IMR-90 (cell line): ENCODE data around the gene SLC2A11. TPM values are rescaled to one million over a fixed set of nuclear protein-coding genes. Genes with fewer than 3 reads are reported as not detected.

Source experiments
- ATAC-seq: fragments of 200-7000 bp; cut with Tn5 transposase; 2 replicates; pipeline ENCODE4 v1.9.1; 2020; ENCODE audit warnings: low read depth, mild to moderate bottlenecking, moderate library complexity
- BruUV-seq: library from RNA; stranded (reverse); fragments of 400-500 nt; replicated peaks from 2 replicates; lab custom pipeline; 2021; lab: Mats Ljungman, UMichigan
- CTCF ChIA-PET: fragments of 300-600 bp; formaldehyde crosslinking; extraction: SDS; loops from one replicate; lab custom pipeline; 2021; ENCODE audit warnings: antibody characterized with exemption; lab: Yijun Ruan, JAX
- POLR2A ChIA-PET: fragments of 300-600 bp; sonication (Branson Sonifier 250); formaldehyde crosslinking; loops from one replicate; lab custom pipeline; 2022; ENCODE audit warnings: antibody characterized with exemption; ENCODE audit not compliant: unreplicated experiment; lab: Charles Lee
- DNase-seq: peaks from one replicate; pipeline ENCODE4 v3.0.0; 2013
- H2AFZ ChIP-seq: replicated peaks from 2 replicates; pipeline ENCODE3; 2013; ENCODE audit warnings: low read length, mild to moderate bottlenecking; ENCODE audit not compliant: poor library complexity
- H2AK5ac ChIP-seq: 2 replicates; pipeline ENCODE4 v1.6.1; 2013; ENCODE audit warnings: low read depth, low read length, inconsistent platforms
- H2AK9ac ChIP-seq: replicated peaks from 2 replicates; pipeline ENCODE3; 2013; ENCODE audit warnings: mild to moderate bottlenecking, low read depth, low read length, moderate library complexity; ENCODE audit not compliant: poor library complexity
- H2BK120ac ChIP-seq: 2 replicates; pipeline ENCODE4 v1.6.1; 2013; ENCODE audit warnings: low read depth, low read length, inconsistent platforms
- H2BK15ac ChIP-seq: 3 replicates; pipeline ENCODE4 v1.6.1; 2013; ENCODE audit warnings: low read depth, low read length, inconsistent platforms
- H2BK20ac ChIP-seq: 2 replicates; pipeline ENCODE4 v1.6.1; 2013; ENCODE audit warnings: low read depth, mild to moderate bottlenecking, inconsistent platforms, low read length, moderate library complexity
- H2BK5ac ChIP-seq: 2 replicates; pipeline ENCODE4 v1.6.1; 2013; ENCODE audit warnings: mild to moderate bottlenecking, low read depth, low read length, inconsistent platforms; ENCODE audit not compliant: poor library complexity, severe bottlenecking
- H3K14ac ChIP-seq: replicated peaks from 2 replicates; pipeline ENCODE4 v1.6.1; 2013; ENCODE audit warnings: low read depth, low read length, inconsistent platforms
- H3K18ac ChIP-seq: 2 replicates; pipeline ENCODE4 v1.6.1; 2013; ENCODE audit warnings: low read depth, low read length, control low read depth
- H3K23ac ChIP-seq: 2 replicates; pipeline ENCODE4 v1.6.1; 2013; ENCODE audit warnings: low read depth, low read length, inconsistent platforms
- H3K27ac ChIP-seq: 2 replicates; pipeline ENCODE4 v1.5.1; 2013; ENCODE audit warnings: mild to moderate bottlenecking, control low read depth, low read length; ENCODE audit not compliant: insufficient read depth
- H3K27me3 ChIP-seq: 2 replicates; pipeline ENCODE4 v1.6.1; 2013; ENCODE audit warnings: low read length; ENCODE audit not compliant: control insufficient read depth, insufficient read depth
- H3K36me3 ChIP-seq: 2 replicates; pipeline ENCODE4 v1.6.1; 2013; ENCODE audit warnings: low read length, mixed read lengths; ENCODE audit not compliant: control insufficient read depth, insufficient read depth
- H3K4ac ChIP-seq: 2 replicates; pipeline ENCODE4 v1.6.1; 2013; ENCODE audit warnings: low read depth, low read length, inconsistent platforms
- H3K4me1 ChIP-seq: 2 replicates; pipeline ENCODE4 v1.6.1; 2013; ENCODE audit warnings: low read length, mixed read lengths; ENCODE audit not compliant: control insufficient read depth, insufficient read depth
- H3K4me2 ChIP-seq: 2 replicates; pipeline ENCODE4 v1.6.1; 2013; ENCODE audit warnings: low read depth, mild to moderate bottlenecking, control low read depth, low read length, moderate library complexity
- H3K4me3 ChIP-seq: 2 replicates; pipeline ENCODE4 v1.5.1; 2013; ENCODE audit warnings: low read depth, mild to moderate bottlenecking, control low read depth, low read length, moderate library complexity; ENCODE audit not compliant: insufficient read depth
- H3K56ac ChIP-seq: 2 replicates; pipeline ENCODE4 v1.6.1; 2013; ENCODE audit warnings: low read length, inconsistent platforms; ENCODE audit not compliant: insufficient read depth; ENCODE audit errors: extremely low read depth
- H3K79me1 ChIP-seq, 2 experiments: 2 replicates each; pipeline ENCODE4 v1.6.1; 2013; ENCODE audit warnings: low read length in 2 of 2, inconsistent platforms in 1 of 2, low read depth in 1 of 2
- H3K9ac ChIP-seq: 2 replicates; pipeline ENCODE4 v1.6.1; 2013; ENCODE audit warnings: low read depth, low read length, control low read depth
- H3K9me1 ChIP-seq: 2 replicates; pipeline ENCODE4 v1.6.1; 2013; ENCODE audit warnings: low read length, inconsistent platforms; ENCODE audit not compliant: insufficient read depth
- H3K9me3 ChIP-seq: 2 replicates; pipeline ENCODE4 v1.6.1; 2013; ENCODE audit warnings: low read length; ENCODE audit not compliant: control insufficient read depth, insufficient read depth
- H4K20me1 ChIP-seq: 2 replicates; pipeline ENCODE4 v1.6.1; 2013; ENCODE audit warnings: low read length, inconsistent platforms; ENCODE audit not compliant: insufficient read depth
- H4K5ac ChIP-seq: 2 replicates; pipeline ENCODE4 v1.6.1; 2013; ENCODE audit warnings: mild to moderate bottlenecking, low read depth, low read length, control low read depth
- H4K8ac ChIP-seq, 2 experiments: 2 replicates each; pipeline ENCODE4 v1.6.1; 2013; ENCODE audit warnings: low read depth in 2 of 2, low read length in 2 of 2, control low read depth in 1 of 2, inconsistent platforms in 1 of 2
- H4K91ac ChIP-seq: 2 replicates; pipeline ENCODE4 v1.6.1; 2013; ENCODE audit warnings: low read depth, low read length, inconsistent platforms; ENCODE audit not compliant: insufficient read depth
- BHLHE40 ChIP-seq: fragments of 150-350 bp; IDR thresholded peaks from 2 replicates; pipeline ENCODE4 v1.6.1; 2016; ENCODE audit warnings: mild to moderate bottlenecking, low read depth, low read length
- MAZ ChIP-seq: IDR thresholded peaks from 2 replicates; pipeline ENCODE4 v1.6.1; 2012; ENCODE audit warnings: low read depth, mild to moderate bottlenecking, low read length, improper control_type of control experiment, moderate library complexity, borderline replicate concordance
- MXI1 ChIP-seq: IDR thresholded peaks from 2 replicates; pipeline ENCODE4 v1.6.1; 2012; ENCODE audit warnings: low read depth, mild to moderate bottlenecking, low read length, moderate library complexity, borderline replicate concordance
- POLR2A ChIP-seq: IDR thresholded peaks from 2 replicates; pipeline ENCODE4 v1.6.1; 2012; ENCODE audit warnings: mild to moderate bottlenecking, low read depth, low read length
- WGBS, 2 experiments: methylation state at CpG; one replicate each; pipeline versions ENCODE4 v1.1.5 to v1.1.7; 2013; ENCODE audit warnings: missing lambda C conversion rate in 2 of 2; ENCODE audit not compliant: insufficient read length in 1 of 2; ENCODE audit errors: extremely low coverage in 2 of 2; 5-methylcytosine and 5-hydroxymethylcytosine counted together
- dilution Hi-C: fragments of 300-500 bp; cut with HindIII; formaldehyde crosslinking; loops from one replicate; pipeline ENCODE4 v1.14.3; 2018; ENCODE audit warnings: low sequenced_read_pairs; ENCODE audit not compliant: unreplicated experiment
- in situ Hi-C: fragments of 300-500 bp; cut with MboI; formaldehyde crosslinking; loops from 3 replicates; pipeline ENCODE4 v1.14.3; 2019; ENCODE audit warnings: low sequenced_read_pairs, inconsistent platforms, mixed read lengths
- intact Hi-C: fragments of 100-400 bp; cut with micrococcal nuclease; formaldehyde crosslinking; loops from 2 replicates; pipeline ENCODE4 v1.10.0; 2022
- polyA plus RNA-seq, 3 experiments: library from polyadenylated mRNA; depleted of rRNA; stranded (reverse); fragments of >200 nt; gene quantifications; 2 replicates each; pipeline ENCODE4 v1.2.3, GENCODE V29; 2012; ENCODE audit warnings: low replicate concordance in 1 of 3
- total RNA-seq: library from RNA; depleted of rRNA; stranded (reverse); fragments of >200 nt; gene quantifications from 2 replicates; pipeline ENCODE4 v1.2.3, GENCODE V29; 2012

Gene SLC2A11
- total and polyA plus RNA-seq, 2 of the 4 experiments (the other 2 are of a cell fraction): 3.2 to 8.7 TPM

DNA sequence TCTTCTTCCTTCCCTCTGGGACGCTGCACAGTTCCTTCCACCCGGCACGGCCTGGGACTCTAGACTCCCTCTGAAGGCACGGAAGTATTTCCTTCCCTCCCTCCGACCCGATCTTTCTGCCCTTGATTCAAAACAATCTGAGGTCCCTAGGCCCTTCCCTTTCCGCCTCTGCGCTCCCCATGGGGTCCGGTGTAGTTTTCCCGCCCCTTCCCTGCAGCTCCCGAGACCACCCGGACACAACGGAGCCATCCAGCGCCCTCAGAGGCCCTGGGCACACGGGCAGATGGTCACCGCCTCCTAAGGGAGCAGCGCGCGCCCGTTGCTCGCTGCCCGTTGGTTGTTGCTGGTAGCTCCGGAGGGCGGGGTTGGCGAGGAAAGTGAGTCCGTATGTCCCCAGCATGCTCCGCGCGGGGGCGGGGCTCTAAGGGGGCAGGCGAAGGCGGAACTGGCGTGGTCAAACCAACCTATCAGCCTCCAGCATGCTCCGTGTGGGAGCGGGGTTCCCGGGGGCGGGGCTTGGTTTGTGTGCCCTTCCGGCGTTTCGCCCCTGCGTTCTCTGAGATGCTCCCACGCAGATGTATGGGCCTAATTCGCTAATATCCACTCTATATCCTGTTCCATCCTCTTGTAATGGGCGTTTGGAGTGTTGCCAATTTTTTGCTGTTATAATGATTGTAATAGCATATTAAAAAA lies 56.1 kb downstream of the SLC2A11 start:
- Histone ChIP-seq H3K79me1 (peaks cover 0 to 8% of the 10 kb centered on the region in 2 experiments; a peak in 2 of 4 replicates), H3K18ac (peak overlapping the region; percentile 35), H4K91ac (peak overlapping the region; percentile 95), H3K4ac (peak overlapping the region; percentile 98), H2AK9ac (peak overlapping the region; percentile 97), H4K8ac (peak overlapping the region; percentile 93 to 99), H2AFZ (peak overlapping the region; percentile 98), H2BK5ac (peak overlapping the region; percentile 63), H3K56ac (peak overlapping the region; percentile 57), H2BK120ac (peak overlapping the region; percentile 78), H2BK20ac (no peak overlapping the region), H3K4me2 (peak overlapping the region; percentile 70), H3K4me1 (peaks cover 1% of the 10 kb centered on the region; the same call in 1 of the 2 replicates), H3K9ac (peak overlapping the region; percentile 69), H3K4me3 (peak overlapping the region; percentile 47), H3K36me3 (no peaks in the 10 kb centered on the region), H3K9me1 (no peaks in the 10 kb centered on the region; the same call in 1 of the 2 replicates), H3K23ac (peak overlapping the region; percentile 93), H2AK5ac (peak overlapping the region; percentile 86), H3K27ac (peak overlapping the region; percentile 68), H3K14ac (peak overlapping the region; percentile 100), H4K5ac (peak overlapping the region; percentile 64), H3K27me3 (no peaks in the 10 kb centered on the region), H3K9me3 (no peaks in the 10 kb centered on the region), H4K20me1 (no peaks in the 10 kb centered on the region), H2BK15ac (peak overlapping the region; percentile 23; the same call in 1 of the 3 replicates)
- peak; percentile 100 for ATAC-seq
- ChIA-PET CTCF (interaction anchor here (0.6 to 0.7 kb wide), 2 partner anchors 159 to 1069 kb away, joined by 3 read pairs; no protein-coding TSS in a partner anchor), POLR2A (interaction anchor here (0.6 to 1.1 kb wide), 2 partner anchors 20 to 127 kb away, joined by 3 to 7 read pairs; partner anchors contain the start of genes MIF and SMARCB1)
- peak; percentile 98 for DNase-seq
- no TSS peak for BruUV-seq
- peak; percentile 77; the same call in 1 of the 2 replicates for TF ChIP-seq MXI1
- peak; percentile 93; the same call in 1 of the 2 replicates for TF ChIP-seq MAZ
- TF ChIP-seq POLR2A: peak; percentile 92
- no peak for TF ChIP-seq BHLHE40
- intact Hi-C loops (no loop called here), in situ Hi-C loops (no loop called here), dilution Hi-C loops (no loop called here)
- WGBS, 2 experiments: 2% methylated on average over 9 of the region's 44 CpGs; no CpG with 5 or more reads in 1 of the 2 experiments
